ENCODE measurements around the gene PPP1R3F.

The PPP1R3F gene

GRCh38 chrX:49238735-49239134 is 30.9 kb upstream of the PPP1R3F start:
- no peak for DNase-seq (ENCODE audit: low spot score)
- TF ChIP-seq CTCF (IDR thresholded peaks at IDR 0.05; ENCODE audit: extremely low read depth, insufficient read depth, missing control alignments) = no peak
- in situ Hi-C loops (cut with MboI; ENCODE audit: low pct_unique_long_range_greater_than_20kb, low sequenced_read_pairs, unreplicated experiment) = no loop called here

GRCh38 chrX:49242545-49243066 is 27.0 kb upstream of the PPP1R3F start:
- no peak for DNase-seq (ENCODE audit: low spot score)
- in situ Hi-C loops (cut with MboI; ENCODE audit: low pct_unique_long_range_greater_than_20kb, low sequenced_read_pairs, unreplicated experiment) = no loop called here
- TF ChIP-seq CTCF (IDR thresholded peaks at IDR 0.05; ENCODE audit: extremely low read depth, insufficient read depth, missing control alignments) = no peak

- no peak for DNase-seq (ENCODE audit: low spot score)
- no peak for TF ChIP-seq CTCF (IDR thresholded peaks at IDR 0.05; ENCODE audit: extremely low read depth, insufficient read depth, missing control alignments)
- in situ Hi-C loops (cut with MboI; ENCODE audit: low pct_unique_long_range_greater_than_20kb, low sequenced_read_pairs, unreplicated experiment) = no loop called here
Measured at GRCh38 chrX:49243166-49243565, 26.4 kb upstream of the PPP1R3F start.

- DNase-seq (ENCODE audit: low spot score) = no peak
- in situ Hi-C loops (cut with MboI; ENCODE audit: low pct_unique_long_range_greater_than_20kb, low sequenced_read_pairs, unreplicated experiment) = no loop called here
- TF ChIP-seq CTCF (IDR thresholded peaks at IDR 0.05; ENCODE audit: extremely low read depth, insufficient read depth, missing control alignments) = no peak
Measured at GRCh38 chrX:49244207-49244606, 25.4 kb upstream of the PPP1R3F start.

- DNase-seq (ENCODE audit: low spot score) = no peak
- no peak for TF ChIP-seq CTCF (IDR thresholded peaks at IDR 0.05; ENCODE audit: extremely low read depth, insufficient read depth, missing control alignments)
- in situ Hi-C loops (cut with MboI; ENCODE audit: low pct_unique_long_range_greater_than_20kb, low sequenced_read_pairs, unreplicated experiment) = no loop called here
Measured at GRCh38 chrX:49246541-49246940, 23.1 kb upstream of the PPP1R3F start.

- DNase-seq (ENCODE audit: low spot score) = no peak
- TF ChIP-seq CTCF (IDR thresholded peaks at IDR 0.05; ENCODE audit: extremely low read depth, insufficient read depth, missing control alignments) = no peak
- in situ Hi-C loops (cut with MboI; ENCODE audit: low pct_unique_long_range_greater_than_20kb, low sequenced_read_pairs, unreplicated experiment) = no loop called here
Measured at GRCh38 chrX:49247346-49247745, 22.2 kb upstream of the PPP1R3F start.
